Ishikawa (cell line): ENCODE measurements around the gene KCND3.

ENCODE experiments used
- CEBPB ChIP-seq: IDR thresholded peaks from 2 replicates; pipeline ENCODE4 v1.6.1; 2012
- CREB1 ChIP-seq: IDR thresholded peaks from 2 replicates; pipeline ENCODE4 v1.6.1; 2012; ENCODE audit warnings: low read depth
- EGR1 ChIP-seq: IDR thresholded peaks from 2 replicates; pipeline ENCODE4 v1.6.1; 2012
- EP300 ChIP-seq: IDR thresholded peaks from 2 replicates; pipeline ENCODE4 v1.6.1; 2012; ENCODE audit warnings: borderline replicate concordance
- FOXM1 ChIP-seq: IDR thresholded peaks from 2 replicates; pipeline ENCODE4 v1.6.1; 2012; ENCODE audit warnings: low read depth, borderline replicate concordance
- NFIC ChIP-seq: IDR thresholded peaks from 2 replicates; pipeline ENCODE4 v1.6.1; 2012
- RAD21 ChIP-seq: IDR thresholded peaks from 2 replicates; pipeline ENCODE4 v1.6.1; 2012; ENCODE audit warnings: low read depth
- TAF1 ChIP-seq: IDR thresholded peaks from 2 replicates; pipeline ENCODE4 v1.6.1; 2012; ENCODE audit warnings: low read depth, mild to moderate bottlenecking
- TCF12 ChIP-seq: IDR thresholded peaks from 2 replicates; pipeline ENCODE4 v1.6.1; 2012; ENCODE audit warnings: low read depth
- TEAD4 ChIP-seq: IDR thresholded peaks from 2 replicates; pipeline ENCODE4 v1.6.1; 2012
- YY1 ChIP-seq: IDR thresholded peaks from 2 replicates; pipeline ENCODE4 v1.6.1; 2012; ENCODE audit warnings: low read depth
- ZBTB7A ChIP-seq: IDR thresholded peaks from 2 replicates; pipeline ENCODE4 v1.6.1; 2012; ENCODE audit warnings: low read depth
- TF ChIP-seq, protein P1 (sequence below): IDR thresholded peaks from 2 replicates; pipeline ENCODE4 v1.6.1; 2012
- TF ChIP-seq, protein P2 (sequence below): IDR thresholded peaks from 2 replicates; pipeline ENCODE4 v1.6.1; 2012
- TF ChIP-seq, protein P3 (sequence below): IDR thresholded peaks from 2 replicates; pipeline ENCODE4 v1.6.1; 2012; ENCODE audit warnings: low read depth, mild to moderate bottlenecking

Gene KCND3

DNA sequence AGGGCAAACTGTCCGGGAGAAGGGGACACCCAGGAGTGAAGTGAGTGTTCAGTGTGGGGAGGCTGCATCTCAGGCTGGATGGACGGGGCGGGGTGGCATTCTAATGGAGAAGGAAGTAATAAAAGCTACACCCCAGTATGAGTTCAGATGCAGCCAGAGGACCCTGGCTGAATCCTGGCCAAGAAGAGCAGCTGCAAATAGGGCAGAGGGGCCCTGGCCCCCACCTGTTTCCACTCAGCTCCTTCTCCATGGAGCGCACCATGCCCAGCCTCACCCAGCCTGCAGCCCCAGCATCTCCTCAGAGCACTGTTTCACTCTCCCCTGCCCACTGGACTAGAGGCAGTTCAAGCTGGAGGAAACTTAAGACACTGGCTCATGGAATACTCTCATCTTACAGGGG, 46.4 kb downstream of the KCND3 start:
- no peak for TF ChIP-seq TCF12
- TF ChIP-seq EP300 = no peak
- no peak for TF ChIP-seq RAD21
- no peak for TF ChIP-seq CEBPB
- no peak for TF ChIP-seq ZBTB7A
- TF ChIP-seq YY1 = no peak
- TF ChIP-seq TAF1 = no peak
- TF ChIP-seq, protein P1, sequence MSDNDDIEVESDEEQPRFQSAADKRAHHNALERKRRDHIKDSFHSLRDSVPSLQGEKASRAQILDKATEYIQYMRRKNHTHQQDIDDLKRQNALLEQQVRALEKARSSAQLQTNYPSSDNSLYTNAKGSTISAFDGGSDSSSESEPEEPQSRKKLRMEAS = no peak
- TF ChIP-seq, protein P2, sequence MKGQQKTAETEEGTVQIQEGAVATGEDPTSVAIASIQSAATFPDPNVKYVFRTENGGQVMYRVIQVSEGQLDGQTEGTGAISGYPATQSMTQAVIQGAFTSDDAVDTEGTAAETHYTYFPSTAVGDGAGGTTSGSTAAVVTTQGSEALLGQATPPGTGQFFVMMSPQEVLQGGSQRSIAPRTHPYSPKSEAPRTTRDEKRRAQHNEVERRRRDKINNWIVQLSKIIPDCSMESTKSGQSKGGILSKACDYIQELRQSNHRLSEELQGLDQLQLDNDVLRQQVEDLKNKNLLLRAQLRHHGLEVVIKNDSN = no peak
- TF ChIP-seq TEAD4 = no peak
- TF ChIP-seq, protein P3, sequence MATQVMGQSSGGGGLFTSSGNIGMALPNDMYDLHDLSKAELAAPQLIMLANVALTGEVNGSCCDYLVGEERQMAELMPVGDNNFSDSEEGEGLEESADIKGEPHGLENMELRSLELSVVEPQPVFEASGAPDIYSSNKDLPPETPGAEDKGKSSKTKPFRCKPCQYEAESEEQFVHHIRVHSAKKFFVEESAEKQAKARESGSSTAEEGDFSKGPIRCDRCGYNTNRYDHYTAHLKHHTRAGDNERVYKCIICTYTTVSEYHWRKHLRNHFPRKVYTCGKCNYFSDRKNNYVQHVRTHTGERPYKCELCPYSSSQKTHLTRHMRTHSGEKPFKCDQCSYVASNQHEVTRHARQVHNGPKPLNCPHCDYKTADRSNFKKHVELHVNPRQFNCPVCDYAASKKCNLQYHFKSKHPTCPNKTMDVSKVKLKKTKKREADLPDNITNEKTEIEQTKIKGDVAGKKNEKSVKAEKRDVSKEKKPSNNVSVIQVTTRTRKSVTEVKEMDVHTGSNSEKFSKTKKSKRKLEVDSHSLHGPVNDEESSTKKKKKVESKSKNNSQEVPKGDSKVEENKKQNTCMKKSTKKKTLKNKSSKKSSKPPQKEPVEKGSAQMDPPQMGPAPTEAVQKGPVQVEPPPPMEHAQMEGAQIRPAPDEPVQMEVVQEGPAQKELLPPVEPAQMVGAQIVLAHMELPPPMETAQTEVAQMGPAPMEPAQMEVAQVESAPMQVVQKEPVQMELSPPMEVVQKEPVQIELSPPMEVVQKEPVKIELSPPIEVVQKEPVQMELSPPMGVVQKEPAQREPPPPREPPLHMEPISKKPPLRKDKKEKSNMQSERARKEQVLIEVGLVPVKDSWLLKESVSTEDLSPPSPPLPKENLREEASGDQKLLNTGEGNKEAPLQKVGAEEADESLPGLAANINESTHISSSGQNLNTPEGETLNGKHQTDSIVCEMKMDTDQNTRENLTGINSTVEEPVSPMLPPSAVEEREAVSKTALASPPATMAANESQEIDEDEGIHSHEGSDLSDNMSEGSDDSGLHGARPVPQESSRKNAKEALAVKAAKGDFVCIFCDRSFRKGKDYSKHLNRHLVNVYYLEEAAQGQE = no peak
- no peak for TF ChIP-seq EGR1
- no peak for TF ChIP-seq NFIC
- TF ChIP-seq FOXM1 = no peak
- TF ChIP-seq CREB1 = no peak

DNA sequence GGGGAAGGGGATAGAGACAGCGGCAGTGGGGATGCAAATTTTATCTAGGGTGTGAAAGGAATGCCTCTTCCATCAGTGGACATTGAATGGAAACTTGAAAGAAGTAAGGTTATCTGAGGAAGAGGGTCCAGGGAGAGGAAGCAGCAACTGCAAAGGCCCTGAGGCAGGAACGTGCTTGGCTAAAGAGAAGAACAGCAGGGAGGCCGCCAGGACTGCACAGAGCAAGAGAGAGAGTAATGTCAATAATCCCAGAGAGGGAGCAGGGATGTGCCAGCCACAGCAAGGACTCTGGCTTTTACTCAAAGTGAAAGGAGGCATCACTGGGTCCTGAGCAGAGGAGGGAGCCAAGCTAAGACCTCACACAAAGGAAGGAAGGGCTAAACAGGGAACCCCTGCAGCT, 50.9 kb downstream of the KCND3 start:
- no peak for TF ChIP-seq CREB1
- no peak for TF ChIP-seq TEAD4
- TF ChIP-seq RAD21 = no peak
- no peak for TF ChIP-seq YY1
- TF ChIP-seq EGR1 = no peak
- TF ChIP-seq, protein P2 = no peak
- TF ChIP-seq, protein P3 = no peak
- TF ChIP-seq, protein P1 = no peak
- TF ChIP-seq FOXM1 = no peak

DNA sequence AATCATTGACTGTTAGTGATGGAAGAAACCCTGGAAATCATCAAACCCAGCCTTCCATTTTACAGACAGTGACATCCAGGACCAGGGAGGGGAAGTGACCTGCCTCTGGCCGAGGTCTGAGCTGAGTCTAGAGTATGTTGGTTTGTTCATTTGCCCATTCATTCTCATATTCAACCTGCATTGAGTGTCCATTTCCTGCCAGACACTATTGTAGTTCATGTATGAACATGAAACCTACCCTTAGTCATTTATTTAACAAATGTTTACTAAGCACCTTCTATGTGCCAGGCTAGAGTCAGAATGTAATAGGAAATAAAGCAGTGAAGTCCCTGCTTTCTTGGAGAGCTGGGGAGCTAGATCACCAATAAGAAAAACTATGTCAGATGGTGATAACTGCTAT, 51.3 kb downstream of the KCND3 start:
- TF ChIP-seq TEAD4 (no peak), TCF12 (no peak), TAF1 (no peak), FOXM1 (no peak), EP300 (no peak), YY1 (no peak), EGR1 (no peak), CEBPB (no peak), NFIC (no peak), CREB1 (no peak), RAD21 (no peak), ZBTB7A (no peak)
- TF ChIP-seq, protein P1 = no peak
- TF ChIP-seq, protein P2 = no peak
- TF ChIP-seq, protein P3 = no peak

DNA sequence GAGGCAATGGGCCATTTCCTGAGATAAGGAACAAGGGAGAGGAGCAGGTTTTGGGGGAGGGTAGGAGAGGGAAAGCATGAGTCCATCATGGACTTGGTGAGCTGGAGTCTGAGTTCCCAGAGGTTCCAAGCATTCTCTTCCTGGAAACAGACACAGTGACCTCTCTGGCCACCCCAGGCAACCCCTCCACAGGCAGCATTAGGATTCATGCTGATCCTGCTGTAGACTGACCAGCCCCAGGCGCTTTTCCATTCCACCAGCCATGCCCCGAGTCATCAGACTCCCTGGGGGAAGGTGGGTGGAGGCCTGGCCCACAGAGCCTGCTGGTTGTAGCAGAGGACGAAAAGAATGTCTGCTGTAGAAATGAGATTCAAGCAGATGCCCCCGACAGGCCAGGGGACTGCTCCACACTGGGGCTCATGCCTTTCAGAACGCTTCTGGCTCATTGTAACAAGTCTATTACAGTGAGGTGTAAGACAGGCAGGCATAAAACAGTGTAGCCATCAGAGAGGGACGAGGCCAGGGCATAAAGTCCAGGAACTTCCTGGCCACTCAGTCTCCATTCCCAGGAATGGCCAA, 52.2 kb downstream of the KCND3 start:
- TF ChIP-seq YY1 = no peak
- no peak for TF ChIP-seq FOXM1
- no peak for TF ChIP-seq NFIC
- TF ChIP-seq EP300 = no peak
- TF ChIP-seq EGR1 = no peak
- TF ChIP-seq, protein P3 = no peak
- TF ChIP-seq, protein P1 = no peak
